Measurements from ENCODE around the gene UACA.

Gene UACA

DNA sequence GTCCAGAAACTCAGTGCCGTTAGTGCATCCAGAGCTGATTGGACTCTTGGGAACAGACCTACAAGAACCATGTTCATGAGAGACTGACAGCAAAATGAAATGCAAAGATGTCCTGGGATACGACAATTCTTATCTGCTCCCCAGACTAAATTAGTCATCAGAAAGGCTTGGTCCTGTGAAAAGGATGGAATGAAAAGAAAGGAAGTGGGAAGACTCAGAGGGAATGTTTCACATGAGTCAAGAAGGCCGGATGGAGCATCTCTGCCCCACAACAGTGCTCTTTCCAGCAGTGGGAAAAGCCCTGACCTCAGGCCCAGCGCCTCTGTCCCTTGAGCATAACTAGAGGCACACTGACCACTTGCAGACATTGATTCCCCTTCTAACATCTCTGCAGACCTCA lies 39.3 kb upstream of the UACA start:
- no peak for TF ChIP-seq CTCF (IDR thresholded peaks at IDR 0.05; ENCODE audit: insufficient read depth, low read length, poor library complexity, severe bottlenecking)
- no peak for DNase-seq (ENCODE audit: extremely low read depth, insufficient read length)
- no peak overlapping the region for H3K4me3 ChIP-seq (replicated peaks; ENCODE audit: low read depth, low read length)
- no peaks in the 10 kb centered on the region for H3K36me3 ChIP-seq (ENCODE audit: control insufficient read depth, insufficient read depth, low read length)
- H3K27me3 ChIP-seq (replicated peaks; ENCODE audit: control insufficient read depth, insufficient read depth, low read length), result peaks cover 1% of the 10 kb centered on the region; the same call in 1 of the 2 replicates

DNA sequence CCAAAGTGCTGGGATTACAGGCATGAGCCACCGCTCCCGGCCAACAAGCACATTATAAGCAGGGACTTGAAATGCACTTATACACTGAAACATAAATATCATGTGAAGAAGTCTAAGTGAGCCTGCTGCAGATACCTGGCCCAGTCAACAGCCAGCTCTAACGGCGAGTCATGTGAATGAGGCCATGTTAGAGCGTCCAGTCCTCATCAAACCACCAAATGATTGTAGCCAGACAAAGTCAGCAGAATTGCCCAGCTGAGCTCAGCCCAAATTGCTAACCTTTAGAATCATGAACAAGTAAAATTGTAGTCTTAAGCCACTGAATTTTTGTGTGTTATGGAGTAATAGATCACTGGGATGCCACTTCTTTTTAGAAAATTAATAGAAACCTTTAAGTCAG lies 37.8 kb upstream of the UACA start:
- H3K27me3 ChIP-seq (replicated peaks; ENCODE audit: control insufficient read depth, insufficient read depth, low read length), result peaks cover 1% of the 10 kb centered on the region; the same call in 1 of the 2 replicates
- no peak for TF ChIP-seq CTCF (IDR thresholded peaks at IDR 0.05; ENCODE audit: insufficient read depth, low read length, poor library complexity, severe bottlenecking)
- no peak overlapping the region for H3K4me3 ChIP-seq (replicated peaks; ENCODE audit: low read depth, low read length)
- no peak for DNase-seq (ENCODE audit: extremely low read depth, insufficient read length)
- no peaks in the 10 kb centered on the region for H3K36me3 ChIP-seq (ENCODE audit: control insufficient read depth, insufficient read depth, low read length)

GRCh38 chr15:70799667-70800450 lies 36.5 kb upstream of the UACA start:
- Histone ChIP-seq H3K27me3 (replicated peaks; ENCODE audit: control insufficient read depth, insufficient read depth, low read length) (peaks cover 1% of the 10 kb centered on the region; the same call in 1 of the 2 replicates), H3K4me3 (replicated peaks; ENCODE audit: low read depth, low read length) (no peak overlapping the region), H3K36me3 (ENCODE audit: control insufficient read depth, insufficient read depth, low read length) (no peaks in the 10 kb centered on the region)
- DNase-seq (ENCODE audit: extremely low read depth, insufficient read length), result no peak
- no peak for TF ChIP-seq CTCF (IDR thresholded peaks at IDR 0.05; ENCODE audit: insufficient read depth, low read length, poor library complexity, severe bottlenecking)

GRCh38 chr15:70797464-70797863 lies 34.1 kb upstream of the UACA start:
- Histone ChIP-seq H3K4me3 (replicated peaks; ENCODE audit: low read depth, low read length) (no peak overlapping the region), H3K36me3 (ENCODE audit: control insufficient read depth, insufficient read depth, low read length) (no peaks in the 10 kb centered on the region), H3K27me3 (replicated peaks; ENCODE audit: control insufficient read depth, insufficient read depth, low read length) (peaks cover 1% of the 10 kb centered on the region; the same call in 1 of the 2 replicates)
- no peak for TF ChIP-seq CTCF (IDR thresholded peaks at IDR 0.05; ENCODE audit: insufficient read depth, low read length, poor library complexity, severe bottlenecking)
- DNase-seq (ENCODE audit: extremely low read depth, insufficient read length), result no peak

DNA sequence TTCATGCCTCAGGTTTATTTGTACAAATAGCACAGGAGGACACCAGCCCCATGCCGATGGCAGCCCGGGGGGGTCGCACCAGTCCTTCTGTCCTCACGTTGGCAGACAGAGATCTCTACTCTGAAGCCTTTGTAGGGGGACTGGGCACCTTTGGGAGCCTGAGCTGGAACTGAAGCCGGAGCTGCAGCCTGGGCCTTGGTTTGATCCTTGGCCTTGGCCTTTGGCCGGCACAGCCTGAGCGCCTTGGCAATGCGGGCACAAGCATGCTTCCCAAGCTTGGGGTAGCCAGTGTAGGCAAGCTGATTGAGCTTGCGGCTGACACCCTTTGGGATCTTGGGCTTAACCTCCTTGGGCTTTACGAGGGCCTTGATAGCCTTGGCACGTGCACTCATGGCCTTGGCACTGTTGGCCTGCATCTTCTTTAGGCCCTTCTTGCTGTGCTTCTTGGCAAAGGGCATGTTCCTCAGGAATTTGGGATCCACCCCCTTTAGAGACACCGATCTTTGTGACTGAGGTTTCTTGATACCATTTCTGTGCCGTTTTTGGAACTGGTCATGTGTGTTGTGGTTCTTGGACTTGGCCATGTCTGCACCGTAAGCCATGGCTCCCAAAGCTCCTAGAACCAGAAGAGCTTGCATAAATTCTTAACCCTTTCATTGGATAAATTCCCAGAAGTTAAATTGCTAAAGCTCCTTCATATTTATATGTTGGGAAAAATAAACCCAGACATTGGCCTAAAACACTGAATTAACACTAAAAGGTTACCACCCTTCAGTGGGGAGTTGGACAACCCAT lies 33.4 kb upstream of the UACA start:
- Histone ChIP-seq H3K27me3 (replicated peaks; ENCODE audit: control insufficient read depth, insufficient read depth, low read length) (peaks cover 1% of the 10 kb centered on the region; the same call in 1 of the 2 replicates), H3K36me3 (ENCODE audit: control insufficient read depth, insufficient read depth, low read length) (no peaks in the 10 kb centered on the region), H3K4me3 (replicated peaks; ENCODE audit: low read depth, low read length) (no peak overlapping the region)
- no peak for TF ChIP-seq CTCF (IDR thresholded peaks at IDR 0.05; ENCODE audit: insufficient read depth, low read length, poor library complexity, severe bottlenecking)
- no peak for DNase-seq (ENCODE audit: extremely low read depth, insufficient read length)

Measured in GM06990 (cell line).